ENCODE data around the gene GPN1.

GPN1 gene

DNA sequence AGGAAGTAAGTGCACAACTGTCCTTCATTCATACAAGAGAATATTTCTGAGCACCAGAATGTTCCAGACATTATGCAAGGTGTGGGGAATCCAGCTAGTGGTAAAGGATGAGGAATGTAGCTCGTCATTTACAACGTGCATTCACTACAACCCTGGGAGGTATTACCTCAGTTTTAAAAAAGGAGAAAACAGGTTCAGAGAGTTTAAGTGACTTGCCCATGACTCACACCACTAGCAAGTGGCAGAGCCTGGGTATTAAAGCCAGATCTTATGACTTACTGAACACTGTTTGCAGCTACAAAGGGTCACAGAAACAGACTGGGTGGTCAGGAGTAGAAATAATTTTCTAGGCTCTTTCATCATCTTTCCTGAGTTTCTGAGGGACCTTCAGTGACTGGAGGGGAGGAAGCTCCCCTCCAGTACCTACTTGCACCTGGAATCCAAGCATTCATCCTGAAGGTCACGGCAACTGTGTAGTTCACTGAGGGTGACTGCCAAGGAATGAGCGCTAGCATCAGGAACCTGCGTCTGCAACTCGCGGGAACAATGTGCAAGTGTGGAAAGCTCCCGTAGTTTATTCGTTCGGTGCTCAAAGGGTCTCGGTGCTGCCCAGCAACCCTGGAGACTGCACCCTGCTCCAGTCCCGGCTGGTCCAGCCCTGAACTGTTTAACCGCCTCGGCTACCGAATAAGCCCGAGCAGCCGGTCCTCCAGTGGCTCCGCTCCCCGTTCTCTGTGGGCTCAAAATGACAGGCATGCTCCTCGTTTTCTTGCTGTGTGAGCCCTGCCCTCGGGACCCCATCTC, 685 bp upstream of the GPN1 start:
- TF ChIP-seq EP300 (IDR thresholded peaks at IDR 0.05; ENCODE audit: borderline replicate concordance) = peak; percentile 28; the same call in 1 of the 2 replicates
- TF ChIP-seq TEAD4 (IDR thresholded peaks at IDR 0.05) = peak; percentile 58
- no peak for TF ChIP-seq YY1 (IDR thresholded peaks at IDR 0.05; ENCODE audit: low read depth)

GRCh38 chr2:27634291-27634690, 5.4 kb downstream of the GPN1 start:
- TF ChIP-seq EGR1 (IDR thresholded peaks at IDR 0.05) = no peak
- no peak for TF ChIP-seq TAF1 (IDR thresholded peaks at IDR 0.05; ENCODE audit: low read depth)
- no peak for TF ChIP-seq CEBPB (IDR thresholded peaks at IDR 0.05)
- TF ChIP-seq REST (IDR thresholded peaks at IDR 0.05; ENCODE audit: low read depth) = no peak
- TF ChIP-seq, protein P1, sequence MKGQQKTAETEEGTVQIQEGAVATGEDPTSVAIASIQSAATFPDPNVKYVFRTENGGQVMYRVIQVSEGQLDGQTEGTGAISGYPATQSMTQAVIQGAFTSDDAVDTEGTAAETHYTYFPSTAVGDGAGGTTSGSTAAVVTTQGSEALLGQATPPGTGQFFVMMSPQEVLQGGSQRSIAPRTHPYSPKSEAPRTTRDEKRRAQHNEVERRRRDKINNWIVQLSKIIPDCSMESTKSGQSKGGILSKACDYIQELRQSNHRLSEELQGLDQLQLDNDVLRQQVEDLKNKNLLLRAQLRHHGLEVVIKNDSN (IDR thresholded peaks at IDR 0.05) = no peak
- no peak for TF ChIP-seq MAX (IDR thresholded peaks at IDR 0.05)
- TF ChIP-seq FOXM1 (IDR thresholded peaks at IDR 0.05; ENCODE audit: borderline replicate concordance, low read depth) = no peak
- TF ChIP-seq EP300 (IDR thresholded peaks at IDR 0.05; ENCODE audit: borderline replicate concordance) = no peak
- TF ChIP-seq YY1 (IDR thresholded peaks at IDR 0.05; ENCODE audit: low read depth) = no peak
- TF ChIP-seq CREB1 (IDR thresholded peaks at IDR 0.05; ENCODE audit: low read depth) = no peak

GRCh38 chr2:27636766-27637165, 7.9 kb downstream of the GPN1 start:
- TF ChIP-seq FOXM1 (IDR thresholded peaks at IDR 0.05; ENCODE audit: borderline replicate concordance, low read depth) = no peak
- TF ChIP-seq NFIC (IDR thresholded peaks at IDR 0.05) = no peak
- TF ChIP-seq YY1 (IDR thresholded peaks at IDR 0.05; ENCODE audit: low read depth) = no peak
- TF ChIP-seq EP300 (IDR thresholded peaks at IDR 0.05; ENCODE audit: borderline replicate concordance) = no peak
- no peak for TF ChIP-seq REST (IDR thresholded peaks at IDR 0.05; ENCODE audit: low read depth)
- no peak for TF ChIP-seq EGR1 (IDR thresholded peaks at IDR 0.05)
- TF ChIP-seq CEBPB (IDR thresholded peaks at IDR 0.05) = no peak
- no peak for TF ChIP-seq MAX (IDR thresholded peaks at IDR 0.05)
- TF ChIP-seq CREB1 (IDR thresholded peaks at IDR 0.05; ENCODE audit: low read depth) = no peak
- TF ChIP-seq ZBTB7A (IDR thresholded peaks at IDR 0.05; ENCODE audit: low read depth) = no peak
- no peak for TF ChIP-seq TCF12 (IDR thresholded peaks at IDR 0.05; ENCODE audit: low read depth)
- TF ChIP-seq, protein P1 (IDR thresholded peaks at IDR 0.05) = no peak
- no peak for TF ChIP-seq RAD21 (IDR thresholded peaks at IDR 0.05; ENCODE audit: low read depth)
- no peak for TF ChIP-seq TAF1 (IDR thresholded peaks at IDR 0.05; ENCODE audit: low read depth)
- TF ChIP-seq TEAD4 (IDR thresholded peaks at IDR 0.05) = no peak

DNA sequence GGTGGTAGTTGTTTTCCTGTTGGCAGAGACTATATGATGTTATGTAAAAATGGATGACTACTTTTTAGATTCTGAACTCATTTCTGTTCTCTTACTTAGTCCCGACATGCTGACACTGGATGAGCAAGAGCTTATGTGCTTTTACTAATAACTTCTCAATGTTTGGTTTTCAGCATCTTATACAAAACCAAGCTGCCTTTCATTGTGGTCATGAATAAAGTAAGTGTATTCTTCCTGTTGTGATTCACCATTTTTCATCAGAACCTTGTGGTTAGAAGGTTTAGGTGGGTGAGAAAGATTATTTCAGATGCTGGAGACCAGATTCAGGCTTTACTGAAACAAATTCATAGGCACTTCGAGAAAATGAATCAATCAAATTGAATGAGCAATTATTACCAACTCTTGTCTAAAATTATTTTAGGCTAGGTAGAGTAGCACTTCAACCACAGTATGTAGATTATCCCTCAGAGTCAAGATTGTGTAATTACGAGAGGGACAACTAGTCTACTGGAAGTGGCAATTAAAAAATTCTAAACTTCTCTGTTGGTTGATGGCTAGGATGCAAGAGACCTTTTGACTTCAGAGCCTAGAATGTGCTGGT, 9.3 kb downstream of the GPN1 start:
- TF ChIP-seq ZBTB7A (IDR thresholded peaks at IDR 0.05; ENCODE audit: low read depth) (no peak), TCF12 (IDR thresholded peaks at IDR 0.05; ENCODE audit: low read depth) (no peak), CREB1 (IDR thresholded peaks at IDR 0.05; ENCODE audit: low read depth) (no peak), YY1 (IDR thresholded peaks at IDR 0.05; ENCODE audit: low read depth) (no peak), NFIC (IDR thresholded peaks at IDR 0.05) (no peak)

GRCh38 chr2:27638709-27639108, 9.9 kb downstream of the GPN1 start:
- TF ChIP-seq FOXM1 (IDR thresholded peaks at IDR 0.05; ENCODE audit: borderline replicate concordance, low read depth) (no peak), ZBTB7A (IDR thresholded peaks at IDR 0.05; ENCODE audit: low read depth) (no peak), MAX (IDR thresholded peaks at IDR 0.05) (no peak), CREB1 (IDR thresholded peaks at IDR 0.05; ENCODE audit: low read depth) (no peak), EP300 (IDR thresholded peaks at IDR 0.05; ENCODE audit: borderline replicate concordance) (no peak), YY1 (IDR thresholded peaks at IDR 0.05; ENCODE audit: low read depth) (no peak), TCF12 (IDR thresholded peaks at IDR 0.05; ENCODE audit: low read depth) (no peak)
- TF ChIP-seq, protein P1 (IDR thresholded peaks at IDR 0.05) = no peak

Data from Ishikawa (cell line).